Activated T-cell treated with anti-CD3 and anti-CD28 coated beads, Interleukin-2, amount 50 U/mL, for 4 hours (primary cell): ENCODE measurements around the gene PIEZO2. TPM values are rescaled to one million over a fixed set of nuclear protein-coding genes. Genes with fewer than 3 reads are reported as not detected.
"Not testable (repeated sequence)": the region's sequence is repeated elsewhere in the genome, so short reads cannot be mapped to it uniquely, and the experiment has no call there.

Experiments used
- ATAC-seq, 2 donors: fragments of 200-7000 bp; cut with Tn5 transposase; one replicate each; pipeline ENCODE4 v1.10.0; 2021
- DNase-seq: peaks from one replicate; pipeline ENCODE4 v3.0.0-alpha.2; 2020
- H3K27me3 Mint-ChIP-seq: one replicate; pipeline ENCODE4 v1.8.0; 2021; ENCODE audit warnings: low read depth, mixed read lengths
- H3K36me3 Mint-ChIP-seq: one replicate; pipeline ENCODE4 v1.8.0; 2022; ENCODE audit warnings: mixed read lengths; ENCODE audit not compliant: insufficient read depth
- H3K4me1 Mint-ChIP-seq: one replicate; pipeline ENCODE4 v1.8.0; 2021; ENCODE audit warnings: low read depth, mixed read lengths
- H3K4me3 Mint-ChIP-seq: one replicate; pipeline ENCODE4 v1.8.0; 2021; ENCODE audit warnings: mild to moderate bottlenecking, moderate library complexity, mixed read lengths
- H3K9me3 Mint-ChIP-seq: one replicate; pipeline ENCODE4 v1.8.0; 2021; ENCODE audit warnings: mixed read lengths
- total RNA-seq, 3 donors: library from RNA; stranded (reverse); gene quantifications; one replicate each; pipeline ENCODE4 v1.2.1, GENCODE V29; 2021

The PIEZO2 gene
- total RNA-seq, 3 donors from 2014 or later, result 0.05 to 0.35 (median 0.18) TPM

DNA sequence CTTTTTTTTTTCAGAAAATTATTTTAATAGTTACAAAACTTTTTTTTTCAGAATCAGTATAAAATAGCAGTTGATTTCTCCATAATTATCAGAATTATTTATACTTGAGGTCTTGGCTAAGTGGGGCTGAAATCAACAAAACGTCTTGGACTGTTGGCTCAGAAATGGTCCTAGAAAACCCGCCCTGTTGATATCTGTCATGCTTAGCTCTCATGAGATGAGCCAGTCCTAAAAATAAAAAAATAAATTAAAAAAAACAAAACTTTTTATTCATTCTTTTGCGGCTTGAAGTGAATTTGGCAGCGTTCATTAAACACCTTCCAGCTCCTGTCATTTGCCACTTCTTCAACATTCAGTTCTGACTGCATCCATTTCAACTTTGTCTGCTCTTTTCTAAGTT lies 525.8 kb downstream of the PIEZO2 start:
- not testable (repeated sequence) for DNase-seq, H3K4me1 Mint-ChIP-seq, H3K36me3 Mint-ChIP-seq, H3K9me3 Mint-ChIP-seq, H3K27me3 Mint-ChIP-seq, ATAC-seq, H3K4me3 Mint-ChIP-seq

DNA sequence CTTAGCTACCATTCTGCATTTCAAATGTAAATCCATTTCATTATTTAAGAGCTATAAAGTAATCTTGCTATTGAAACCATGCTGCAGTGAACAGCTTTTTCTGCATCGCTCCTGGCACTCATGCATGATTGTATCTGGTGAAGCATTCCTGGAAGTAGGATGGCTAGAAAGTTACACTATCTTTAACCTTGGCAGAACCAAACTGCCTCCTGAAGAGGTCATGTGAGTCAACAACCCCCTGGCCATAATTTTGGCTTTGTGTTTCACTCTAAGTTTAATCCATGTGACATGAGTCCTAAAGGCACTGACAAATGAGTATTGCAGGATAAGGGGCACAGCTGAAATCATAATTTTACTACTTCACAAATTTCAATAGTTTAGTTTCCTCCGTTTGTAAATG lies 526.4 kb downstream of the PIEZO2 start:
- H3K27me3 Mint-ChIP-seq, ATAC-seq, H3K4me3 Mint-ChIP-seq, H3K36me3 Mint-ChIP-seq, H3K4me1 Mint-ChIP-seq, DNase-seq, H3K9me3 Mint-ChIP-seq: not testable (repeated sequence)

- not testable (repeated sequence) for H3K36me3 Mint-ChIP-seq, H3K4me1 Mint-ChIP-seq, DNase-seq, H3K27me3 Mint-ChIP-seq, ATAC-seq, H3K9me3 Mint-ChIP-seq, H3K4me3 Mint-ChIP-seq
Measured at GRCh38 chr18:10620670-10621329, 528.6 kb downstream of the PIEZO2 start.
